Measurements from ENCODE around the gene TAF3.
"Not testable (repeated sequence)": the region's sequence is repeated elsewhere in the genome, so short reads cannot be mapped to it uniquely, and the experiment has no call there.

- TF ChIP-seq POLR2AphosphoS5, POLR2A (IDR thresholded peaks at IDR 0.05; ENCODE audit: low read depth, low read length): not testable (repeated sequence)
Observed at GRCh38 chr10:7782194-7782593, 36.1 kb upstream of the TAF3 start.
